ENCODE data around the gene NTN4. TPM values are rescaled to one million over a fixed set of nuclear protein-coding genes. Genes with fewer than 3 reads are reported as not detected.

NTN4 gene
- total RNA-seq, 1 donor from 2014 or later, result 20.9 TPM

DNA sequence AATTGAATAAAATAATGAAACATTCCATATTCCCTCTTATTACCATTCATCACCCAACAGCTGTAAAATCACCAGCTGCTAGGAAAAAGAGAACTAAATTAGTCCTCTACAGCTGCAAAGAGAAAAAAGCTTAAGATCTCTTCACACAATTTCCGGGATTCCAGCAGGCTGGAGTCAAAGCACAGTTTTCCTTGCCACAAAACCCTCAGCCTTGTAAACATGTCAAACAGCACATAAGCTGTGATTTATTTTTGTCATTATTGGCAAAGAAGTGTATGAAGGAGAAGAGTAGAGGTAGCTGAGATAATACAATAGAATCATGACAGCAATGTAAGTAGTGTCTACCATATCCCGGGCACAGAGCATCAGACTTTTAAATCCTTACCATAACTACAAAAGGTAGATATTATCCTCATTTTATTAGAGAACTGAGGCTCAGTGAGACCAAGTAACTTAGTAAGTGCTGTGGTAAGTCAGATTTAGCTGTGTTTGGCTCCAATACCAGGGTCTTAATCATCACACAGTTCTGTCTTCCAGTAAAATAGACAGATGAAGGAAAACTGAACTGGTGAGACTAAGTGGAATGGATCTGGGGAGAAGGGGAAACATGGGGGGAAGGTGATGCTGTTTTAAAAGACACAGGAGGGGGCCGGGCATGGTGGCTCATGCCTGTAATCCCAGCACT lies 57.3 kb downstream of the NTN4 start:
- Histone ChIP-seq H3K27me3 (ENCODE audit: control insufficient read depth in 3 of 3, insufficient read depth in 3 of 3, low read length in 3 of 3) (no peaks in the 10 kb centered on the region), H3K27ac (ENCODE audit: low read depth, low read length) (peak overlapping the region; percentile 43), H3K4me3 (ENCODE audit: low read length in 3 of 3) (no peak overlapping the region), H3K9ac (ENCODE audit: low read depth in 1 of 3, low read length in 3 of 3) (no peak overlapping the region), H3K4me1 (ENCODE audit: control insufficient read depth in 3 of 3, insufficient read depth in 3 of 3, low read length in 3 of 3) (peaks cover 4 to 20% (median 4%) of the 10 kb centered on the region in 3 donors), H3K36me3 (ENCODE audit: control insufficient read depth in 3 of 3, insufficient read depth in 3 of 3, low read length in 3 of 3) (peaks cover 0 to 3% (median 0%) of the 10 kb centered on the region in 3 donors), H3K9me3 (ENCODE audit: control insufficient read depth in 3 of 3, low read length in 3 of 3) (no peaks in the 10 kb centered on the region)

- Histone ChIP-seq H3K9me3 (ENCODE audit: control insufficient read depth in 3 of 3, low read length in 3 of 3) (peaks cover 0 to 2% (median 0%) of the 10 kb centered on the region in 3 donors), H3K4me3 (ENCODE audit: low read length in 3 of 3) (no peak overlapping the region), H3K27ac (ENCODE audit: low read depth, low read length) (no peak overlapping the region), H3K36me3 (ENCODE audit: control insufficient read depth in 3 of 3, insufficient read depth in 3 of 3, low read length in 3 of 3) (no peaks in the 10 kb centered on the region), H3K27me3 (ENCODE audit: control insufficient read depth in 3 of 3, insufficient read depth in 3 of 3, low read length in 3 of 3) (no peaks in the 10 kb centered on the region), H3K4me1 (ENCODE audit: control insufficient read depth in 3 of 3, insufficient read depth in 3 of 3, low read length in 3 of 3) (peaks cover 0 to 13% (median 4%) of the 10 kb centered on the region in 3 donors), H3K9ac (ENCODE audit: low read depth in 1 of 3, low read length in 3 of 3) (no peak overlapping the region)
Measured at GRCh38 chr12:95731519-95731958, 59.0 kb downstream of the NTN4 start.

DNA sequence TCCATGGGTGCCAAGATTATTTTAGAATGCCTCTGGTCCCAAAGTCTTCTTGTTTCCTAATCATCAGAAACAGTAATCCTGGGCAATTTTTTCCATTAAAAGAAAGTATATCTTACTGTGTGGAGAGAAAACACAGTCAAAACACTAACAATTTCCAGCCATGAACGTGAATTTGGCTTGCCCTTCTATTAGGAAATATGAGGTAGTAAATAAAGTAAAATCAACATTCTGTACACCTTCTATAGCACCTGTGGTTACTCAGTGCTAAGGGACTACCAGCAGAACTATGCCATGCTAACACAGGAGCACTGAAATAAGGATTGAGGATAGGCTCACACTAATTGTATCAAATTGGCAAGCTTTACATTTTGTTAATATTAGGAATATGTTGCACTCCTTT lies 60.1 kb downstream of the NTN4 start:
- H3K27ac ChIP-seq (ENCODE audit: low read depth, low read length), result no peak overlapping the region
- H3K4me1 ChIP-seq (ENCODE audit: control insufficient read depth in 3 of 3, insufficient read depth in 3 of 3, low read length in 3 of 3), result peaks cover 0 to 11% (median 0%) of the 10 kb centered on the region in 3 donors
- peaks cover 0 to 2% (median 0%) of the 10 kb centered on the region in 3 donors for H3K9me3 ChIP-seq (ENCODE audit: control insufficient read depth in 3 of 3, low read length in 3 of 3)
- H3K4me3 ChIP-seq (ENCODE audit: low read length in 3 of 3), result no peak overlapping the region
- no peaks in the 10 kb centered on the region for H3K27me3 ChIP-seq (ENCODE audit: control insufficient read depth in 3 of 3, insufficient read depth in 3 of 3, low read length in 3 of 3)
- H3K36me3 ChIP-seq (ENCODE audit: control insufficient read depth in 3 of 3, insufficient read depth in 3 of 3, low read length in 3 of 3), result no peaks in the 10 kb centered on the region
- H3K9ac ChIP-seq (ENCODE audit: low read depth in 1 of 3, low read length in 3 of 3), result no peak overlapping the region

DNA sequence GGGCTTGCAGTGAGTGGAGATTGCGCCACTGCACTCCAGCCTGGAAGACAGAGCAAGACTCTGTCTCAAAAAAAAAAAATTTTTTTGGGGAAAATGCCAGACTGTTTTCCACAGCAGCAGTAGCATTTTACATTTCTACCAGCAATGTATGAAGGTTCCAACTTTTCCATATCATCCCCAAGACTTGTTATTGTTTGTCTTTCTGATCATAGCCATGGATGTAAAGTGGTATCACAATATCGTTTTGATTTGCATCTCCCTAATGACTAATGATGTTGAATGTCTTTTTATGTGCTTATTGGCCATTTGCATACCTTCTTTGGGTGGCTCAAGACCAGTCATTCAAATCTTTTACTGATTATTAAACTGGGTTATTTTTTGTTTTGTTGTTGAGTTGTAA lies 63.7 kb downstream of the NTN4 start:
- H3K27ac ChIP-seq (ENCODE audit: low read depth, low read length), result no peak overlapping the region
- no peaks in the 10 kb centered on the region for H3K36me3 ChIP-seq (ENCODE audit: control insufficient read depth in 3 of 3, insufficient read depth in 3 of 3, low read length in 3 of 3)
- no peak overlapping the region for H3K4me3 ChIP-seq (ENCODE audit: low read length in 3 of 3)
- H3K9ac ChIP-seq (ENCODE audit: low read depth in 1 of 3, low read length in 3 of 3), result no peak overlapping the region
- no peaks in the 10 kb centered on the region for H3K27me3 ChIP-seq (ENCODE audit: control insufficient read depth in 3 of 3, insufficient read depth in 3 of 3, low read length in 3 of 3)
- H3K9me3 ChIP-seq (ENCODE audit: control insufficient read depth in 3 of 3, low read length in 3 of 3), result peaks cover 0 to 2% (median 0%) of the 10 kb centered on the region in 3 donors
- peaks cover 0 to 7% (median 0%) of the 10 kb centered on the region in 3 donors for H3K4me1 ChIP-seq (ENCODE audit: control insufficient read depth in 3 of 3, insufficient read depth in 3 of 3, low read length in 3 of 3)

GRCh38 chr12:95724767-95725166 lies 65.8 kb downstream of the NTN4 start:
- Histone ChIP-seq H3K9ac (ENCODE audit: low read depth in 1 of 3, low read length in 3 of 3) (no peak overlapping the region), H3K4me1 (ENCODE audit: control insufficient read depth in 3 of 3, insufficient read depth in 3 of 3, low read length in 3 of 3) (peaks cover 0 to 2% (median 0%) of the 10 kb centered on the region in 3 donors), H3K27me3 (ENCODE audit: control insufficient read depth in 3 of 3, insufficient read depth in 3 of 3, low read length in 3 of 3) (no peaks in the 10 kb centered on the region), H3K36me3 (ENCODE audit: control insufficient read depth in 3 of 3, insufficient read depth in 3 of 3, low read length in 3 of 3) (no peaks in the 10 kb centered on the region), H3K9me3 (ENCODE audit: control insufficient read depth in 3 of 3, low read length in 3 of 3) (peaks cover 0 to 2% (median 0%) of the 10 kb centered on the region in 3 donors), H3K4me3 (ENCODE audit: low read length in 3 of 3) (no peak overlapping the region), H3K27ac (ENCODE audit: low read depth, low read length) (no peak overlapping the region)

GRCh38 chr12:95723693-95724384 lies 66.7 kb downstream of the NTN4 start:
- no peak overlapping the region for H3K27ac ChIP-seq (ENCODE audit: low read depth, low read length)
- H3K27me3 ChIP-seq (ENCODE audit: control insufficient read depth in 3 of 3, insufficient read depth in 3 of 3, low read length in 3 of 3), result no peaks in the 10 kb centered on the region
- H3K9me3 ChIP-seq (ENCODE audit: control insufficient read depth in 3 of 3, low read length in 3 of 3), result peaks cover 0 to 2% (median 0%) of the 10 kb centered on the region in 3 donors
- peaks cover 0 to 2% (median 0%) of the 10 kb centered on the region in 3 donors for H3K4me1 ChIP-seq (ENCODE audit: control insufficient read depth in 3 of 3, insufficient read depth in 3 of 3, low read length in 3 of 3)
- no peak overlapping the region for H3K9ac ChIP-seq (ENCODE audit: low read depth in 1 of 3, low read length in 3 of 3)
- H3K4me3 ChIP-seq (ENCODE audit: low read length in 3 of 3), result no peak overlapping the region
- no peaks in the 10 kb centered on the region for H3K36me3 ChIP-seq (ENCODE audit: control insufficient read depth in 3 of 3, insufficient read depth in 3 of 3, low read length in 3 of 3)

GRCh38 chr12:95721320-95721719 lies 69.2 kb downstream of the NTN4 start:
- no peak overlapping the region for H3K9ac ChIP-seq (ENCODE audit: low read depth in 1 of 3, low read length in 3 of 3)
- H3K4me1 ChIP-seq (ENCODE audit: control insufficient read depth in 3 of 3, insufficient read depth in 3 of 3, low read length in 3 of 3), result peaks cover 0 to 2% (median 0%) of the 10 kb centered on the region in 3 donors
- H3K27me3 ChIP-seq (ENCODE audit: control insufficient read depth in 3 of 3, insufficient read depth in 3 of 3, low read length in 3 of 3), result no peaks in the 10 kb centered on the region
- H3K9me3 ChIP-seq (ENCODE audit: control insufficient read depth in 3 of 3, low read length in 3 of 3), result no peaks in the 10 kb centered on the region
- no peak overlapping the region for H3K4me3 ChIP-seq (ENCODE audit: low read length in 3 of 3)
- no peaks in the 10 kb centered on the region for H3K36me3 ChIP-seq (ENCODE audit: control insufficient read depth in 3 of 3, insufficient read depth in 3 of 3, low read length in 3 of 3)
- no peak overlapping the region for H3K27ac ChIP-seq (ENCODE audit: low read depth, low read length)

DNA sequence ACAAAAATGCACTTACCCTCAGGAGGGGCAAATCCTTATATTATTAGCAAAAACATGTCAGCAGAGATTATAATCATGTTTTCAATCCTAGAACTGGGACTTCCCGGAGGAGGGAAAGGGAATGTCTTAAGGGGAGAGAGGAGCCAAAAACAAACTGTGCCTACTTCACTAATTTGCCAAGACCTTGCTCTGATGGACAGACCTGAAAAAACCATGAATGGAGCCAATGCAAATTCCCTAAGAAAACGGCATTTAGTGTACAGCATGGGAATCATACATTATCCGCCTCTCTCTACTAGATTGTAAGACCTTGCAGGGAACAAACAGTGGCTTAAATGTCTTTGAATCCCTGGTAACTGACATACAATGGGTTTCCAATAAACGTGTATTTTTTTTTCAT lies 70.4 kb downstream of the NTN4 start:
- no peak overlapping the region for H3K9ac ChIP-seq (ENCODE audit: low read depth in 1 of 3, low read length in 3 of 3)
- no peaks in the 10 kb centered on the region for H3K9me3 ChIP-seq (ENCODE audit: control insufficient read depth in 3 of 3, low read length in 3 of 3)
- H3K4me1 ChIP-seq (ENCODE audit: control insufficient read depth in 3 of 3, insufficient read depth in 3 of 3, low read length in 3 of 3), result peaks cover 0 to 2% (median 0%) of the 10 kb centered on the region in 3 donors
- no peak overlapping the region for H3K27ac ChIP-seq (ENCODE audit: low read depth, low read length)
- no peak overlapping the region for H3K4me3 ChIP-seq (ENCODE audit: low read length in 3 of 3)
- H3K27me3 ChIP-seq (ENCODE audit: control insufficient read depth in 3 of 3, insufficient read depth in 3 of 3, low read length in 3 of 3), result no peaks in the 10 kb centered on the region
- no peaks in the 10 kb centered on the region for H3K36me3 ChIP-seq (ENCODE audit: control insufficient read depth in 3 of 3, insufficient read depth in 3 of 3, low read length in 3 of 3)

DNA sequence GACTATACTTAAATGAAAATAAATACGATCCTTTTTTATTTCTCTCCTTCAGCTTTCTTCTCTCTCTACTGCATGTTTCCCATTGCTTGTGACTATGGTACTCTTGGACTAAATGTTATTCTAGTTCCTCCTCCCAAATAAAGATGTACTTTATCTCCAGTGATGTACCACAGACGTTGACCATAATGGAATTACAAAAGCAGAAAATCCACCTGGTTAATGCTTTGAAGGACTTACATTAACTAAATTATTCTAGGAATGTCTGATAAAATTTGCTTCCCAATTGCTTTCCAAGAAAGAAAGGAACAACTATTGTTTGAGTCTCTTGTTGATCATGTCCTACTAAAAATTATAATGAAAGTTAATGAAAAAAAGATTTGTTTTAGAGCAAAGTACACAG lies 71.8 kb downstream of the NTN4 start:
- no peak overlapping the region for H3K9ac ChIP-seq (ENCODE audit: low read depth in 1 of 3, low read length in 3 of 3)
- no peaks in the 10 kb centered on the region for H3K27me3 ChIP-seq (ENCODE audit: control insufficient read depth in 3 of 3, insufficient read depth in 3 of 3, low read length in 3 of 3)
- H3K4me1 ChIP-seq (ENCODE audit: control insufficient read depth in 3 of 3, insufficient read depth in 3 of 3, low read length in 3 of 3), result no peaks in the 10 kb centered on the region
- no peaks in the 10 kb centered on the region for H3K36me3 ChIP-seq (ENCODE audit: control insufficient read depth in 3 of 3, insufficient read depth in 3 of 3, low read length in 3 of 3)
- H3K27ac ChIP-seq (ENCODE audit: low read depth, low read length), result no peak overlapping the region
- no peaks in the 10 kb centered on the region for H3K9me3 ChIP-seq (ENCODE audit: control insufficient read depth in 3 of 3, low read length in 3 of 3)
- H3K4me3 ChIP-seq (ENCODE audit: low read length in 3 of 3), result no peak overlapping the region

GRCh38 chr12:95718006-95718431 lies 72.5 kb downstream of the NTN4 start:
- no peaks in the 10 kb centered on the region for H3K4me1 ChIP-seq (ENCODE audit: control insufficient read depth in 3 of 3, insufficient read depth in 3 of 3, low read length in 3 of 3)

More at GRCh38 chr12:95718006-95718431, 72.5 kb downstream of the NTN4 start:
- no peak overlapping the region for H3K4me3 ChIP-seq (ENCODE audit: low read length in 3 of 3)
- H3K27me3 ChIP-seq (ENCODE audit: control insufficient read depth in 3 of 3, insufficient read depth in 3 of 3, low read length in 3 of 3), result no peaks in the 10 kb centered on the region
- no peak overlapping the region for H3K9ac ChIP-seq (ENCODE audit: low read depth in 1 of 3, low read length in 3 of 3)
- H3K9me3 ChIP-seq (ENCODE audit: control insufficient read depth in 3 of 3, low read length in 3 of 3), result no peaks in the 10 kb centered on the region
- H3K36me3 ChIP-seq (ENCODE audit: control insufficient read depth in 3 of 3, insufficient read depth in 3 of 3, low read length in 3 of 3), result no peaks in the 10 kb centered on the region
- no peak overlapping the region for H3K27ac ChIP-seq (ENCODE audit: low read depth, low read length)
